Peyer's patch (tissue), 4 donors: Measurements from ENCODE around the gene CGB1. TPM values are rescaled to one million over a fixed set of nuclear protein-coding genes. Genes with fewer than 3 reads are reported as not detected.

Experiments used
- DNase-seq, 3 donors: peaks; one replicate each; pipeline ENCODE4 v3.0.0-alpha.2; 2017 to 2019
- H3K27ac ChIP-seq, 4 donors: fragments of 200-600 bp; sonication (generic); one replicate each; pipeline ENCODE4 v1.5.1; 2016 to 2019
- H3K27me3 ChIP-seq, 2 donors: fragments of 200-600 bp; sonication (generic); one replicate each; pipeline ENCODE4 v1.5.1; 2019
- H3K36me3 ChIP-seq, 3 donors: fragments of 200-600 bp; sonication (generic); one replicate each; pipeline ENCODE4 v1.5.1; 2016 to 2019
- H3K4me1 ChIP-seq, 4 donors: fragments of 200-600 bp; sonication (generic); one replicate each; pipeline ENCODE4 v1.5.1; 2016 to 2019
- H3K4me3 ChIP-seq, 4 donors: fragments of 200-600 bp; sonication (generic); 1 replicate in 3 of 4; 2 replicates in 1 of 4; pipeline ENCODE4 v1.5.1; 2016 to 2019; ENCODE audit warnings: mild to moderate bottlenecking in 1 of 4
- H3K9me3 ChIP-seq, 4 donors: fragments of 200-600 bp; sonication (generic); one replicate each; pipeline ENCODE4 v1.5.1; 2016 to 2019; ENCODE audit warnings: mild to moderate bottlenecking in 1 of 4
- CTCF ChIP-seq, 6 experiments: fragments of 450-650 bp in 4 of 6; fragments of 200-600 bp in 2 of 6; sonication (generic) in 1 of 6; IDR thresholded peaks; one replicate each; pipeline ENCODE4 v1.5.1; 2017 to 2019; ENCODE audit warnings: antibody characterized with exemption in 6 of 6, mild to moderate bottlenecking in 3 of 6, moderate library complexity in 1 of 6
- POLR2A ChIP-seq, 2 donors: fragments of 450-650 bp; IDR thresholded peaks; one replicate each; pipeline ENCODE4 v1.5.1; 2017; ENCODE audit warnings: antibody characterized with exemption in 2 of 2, mild to moderate bottlenecking in 2 of 2, moderate library complexity in 2 of 2
- total RNA-seq, 4 donors: library from RNA; depleted of rRNA; stranded (reverse); fragments of >200 nt; gene quantifications; one replicate each; pipeline ENCODE4 v1.1.0, GENCODE V29; 2016

CGB1 gene
- total RNA-seq, 4 donors from 2014 or later = not detected

GRCh38 chr19:49011194-49011593, 25.5 kb downstream of the CGB1 start:
- Histone ChIP-seq H3K36me3 (peaks cover 0 to 50% (median 0%) of the 10 kb centered on the region in 3 donors), H3K4me3 (no peak overlapping the region), H3K9me3 (no peaks in the 10 kb centered on the region), H3K27me3 (no peaks in the 10 kb centered on the region), H3K27ac (no peak overlapping the region), H3K4me1 (no peaks in the 10 kb centered on the region)
- DNase-seq = no peak
- TF ChIP-seq POLR2A (IDR thresholded peaks at IDR 0.05) (no peak), CTCF (IDR thresholded peaks at IDR 0.05) (no peak)

DNA sequence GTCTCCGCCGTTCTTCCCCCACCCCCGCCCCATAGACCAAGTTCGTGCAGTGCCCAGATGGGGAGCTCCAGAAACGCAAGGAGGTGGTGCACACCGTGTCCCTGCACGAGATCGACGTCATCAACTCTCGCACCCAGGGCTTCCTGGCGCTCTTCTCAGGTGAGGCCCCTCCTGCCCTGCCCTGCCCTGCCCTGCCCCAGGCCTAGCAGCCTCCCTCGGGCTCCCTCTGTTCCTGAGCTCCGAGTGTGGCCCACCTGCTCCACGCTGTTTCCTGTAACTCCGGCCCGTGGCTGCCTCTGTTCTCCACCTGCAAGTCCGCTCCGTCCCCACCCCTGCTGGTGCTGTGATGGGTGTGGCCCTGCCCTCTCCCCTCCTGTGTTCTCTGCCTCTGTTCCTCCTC, 26.2 kb downstream of the CGB1 start:
- Histone ChIP-seq H3K36me3 (peaks cover 0 to 56% (median 0%) of the 10 kb centered on the region in 3 donors), H3K27me3 (no peaks in the 10 kb centered on the region), H3K27ac (no peak overlapping the region), H3K9me3 (no peaks in the 10 kb centered on the region), H3K4me3 (no peak overlapping the region), H3K4me1 (no peaks in the 10 kb centered on the region)
- TF ChIP-seq POLR2A (IDR thresholded peaks at IDR 0.05) (no peak), CTCF (IDR thresholded peaks at IDR 0.05) (no peak)
- DNase-seq = no peak

GRCh38 chr19:49009828-49010227, 26.9 kb downstream of the CGB1 start:
- TF ChIP-seq POLR2A (IDR thresholded peaks at IDR 0.05) (no peak), CTCF (IDR thresholded peaks at IDR 0.05) (no peak)
- Histone ChIP-seq H3K9me3 (no peaks in the 10 kb centered on the region), H3K4me3 (no peak overlapping the region), H3K4me1 (no peaks in the 10 kb centered on the region), H3K27ac (no peak overlapping the region), H3K36me3 (peaks cover 0 to 60% (median 0%) of the 10 kb centered on the region in 3 donors), H3K27me3 (no peaks in the 10 kb centered on the region)
- no peak for DNase-seq

DNA sequence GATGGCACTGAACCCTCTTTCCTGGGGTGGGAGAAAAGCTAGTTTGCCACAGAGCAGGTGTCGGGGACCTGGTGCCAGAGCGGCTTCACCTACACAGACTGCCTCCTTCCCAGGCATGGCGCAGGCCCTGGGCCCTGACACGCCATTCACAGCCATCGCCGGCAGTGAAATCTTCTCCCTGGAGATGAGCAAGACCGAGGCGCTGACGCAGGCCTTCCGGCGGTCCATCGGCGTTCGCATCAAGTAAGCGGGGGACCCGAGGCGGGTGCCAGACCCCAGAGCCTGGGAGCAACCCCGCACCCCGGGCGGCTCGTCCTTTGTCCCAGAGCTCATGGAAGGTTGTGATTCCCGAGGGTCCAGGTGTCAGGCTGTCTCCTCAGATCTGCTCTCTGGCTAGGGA, 29.8 kb downstream of the CGB1 start:
- Histone ChIP-seq H3K27me3 (no peaks in the 10 kb centered on the region), H3K4me3 (no peak overlapping the region), H3K36me3 (peaks cover 0 to 76% (median 0%) of the 10 kb centered on the region in 3 donors), H3K27ac (no peak overlapping the region), H3K9me3 (no peaks in the 10 kb centered on the region), H3K4me1 (no peaks in the 10 kb centered on the region)
- DNase-seq = no peak
- no peak for TF ChIP-seq CTCF (IDR thresholded peaks at IDR 0.05)
- TF ChIP-seq POLR2A (IDR thresholded peaks at IDR 0.05) = no peak

DNA sequence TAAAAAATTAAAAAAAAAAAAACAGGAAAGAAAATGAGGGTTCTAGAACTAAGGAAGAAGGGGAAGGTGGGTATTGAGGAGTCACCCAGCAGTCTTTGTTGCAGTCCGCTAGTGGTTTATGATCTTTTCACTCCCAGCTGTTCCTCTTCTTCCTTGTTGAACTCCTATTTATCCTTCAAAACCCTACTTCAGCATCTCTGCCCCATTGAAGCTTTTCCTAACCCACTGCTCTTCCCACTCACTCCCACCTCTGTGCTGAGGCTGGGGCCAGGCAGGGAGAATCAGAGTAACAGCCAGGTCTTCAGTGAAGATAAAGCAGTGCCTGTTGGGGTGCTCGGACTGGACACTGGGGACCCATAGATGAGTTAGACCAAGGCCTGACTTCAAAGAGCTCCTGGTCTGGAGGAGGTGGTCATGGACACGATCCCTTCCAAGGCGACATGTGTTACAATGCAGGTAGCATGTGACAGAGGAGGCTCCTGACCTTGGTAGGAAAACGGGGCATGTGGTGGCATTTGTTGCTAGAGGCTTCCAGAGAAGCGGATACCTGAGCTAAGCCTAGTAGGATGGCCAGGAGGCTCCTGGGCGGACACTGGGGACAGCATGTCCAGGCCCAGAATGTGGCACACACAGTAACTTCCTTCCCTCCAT, 31.6 kb downstream of the CGB1 start:
- no peak overlapping the region for H3K4me3 ChIP-seq
- no peaks in the 10 kb centered on the region for H3K4me1 ChIP-seq
- no peak for DNase-seq
- H3K36me3 ChIP-seq = peaks cover 0 to 58% (median 0%) of the 10 kb centered on the region in 3 donors
- no peak overlapping the region for H3K27ac ChIP-seq
- H3K9me3 ChIP-seq = no peaks in the 10 kb centered on the region
- no peaks in the 10 kb centered on the region for H3K27me3 ChIP-seq
- TF ChIP-seq POLR2A (IDR thresholded peaks at IDR 0.05) (no peak), CTCF (IDR thresholded peaks at IDR 0.05) (no peak)
